Sigmoid colon (tissue), 4 donors: Measurements from ENCODE around the gene LYRM4.

Experiments used
- EP300 ChIP-seq, 4 donors: sonication (generic); formaldehyde crosslinking; IDR thresholded peaks; one replicate each; pipeline ENCODE4 v1.6.1; 2017; ENCODE audit warnings: antibody characterized with exemption in 4 of 4
- POLR2A ChIP-seq, 2 donors: fragments of 450-650 bp; IDR thresholded peaks; one replicate each; pipeline ENCODE4 v1.6.1; 2016; ENCODE audit warnings: antibody characterized with exemption in 2 of 2, mild to moderate bottlenecking in 2 of 2, moderate library complexity in 2 of 2
- TF ChIP-seq, protein P1 (sequence below), 4 experiments: fragments of 450-650 bp in 3 of 4; fragments of 200-600 bp in 1 of 4; IDR thresholded peaks; one replicate each; pipeline ENCODE4 v1.5.1; 2016 to 2019; ENCODE audit warnings: antibody characterized with exemption in 4 of 4, mild to moderate bottlenecking in 3 of 4, moderate library complexity in 2 of 4

DNA sequence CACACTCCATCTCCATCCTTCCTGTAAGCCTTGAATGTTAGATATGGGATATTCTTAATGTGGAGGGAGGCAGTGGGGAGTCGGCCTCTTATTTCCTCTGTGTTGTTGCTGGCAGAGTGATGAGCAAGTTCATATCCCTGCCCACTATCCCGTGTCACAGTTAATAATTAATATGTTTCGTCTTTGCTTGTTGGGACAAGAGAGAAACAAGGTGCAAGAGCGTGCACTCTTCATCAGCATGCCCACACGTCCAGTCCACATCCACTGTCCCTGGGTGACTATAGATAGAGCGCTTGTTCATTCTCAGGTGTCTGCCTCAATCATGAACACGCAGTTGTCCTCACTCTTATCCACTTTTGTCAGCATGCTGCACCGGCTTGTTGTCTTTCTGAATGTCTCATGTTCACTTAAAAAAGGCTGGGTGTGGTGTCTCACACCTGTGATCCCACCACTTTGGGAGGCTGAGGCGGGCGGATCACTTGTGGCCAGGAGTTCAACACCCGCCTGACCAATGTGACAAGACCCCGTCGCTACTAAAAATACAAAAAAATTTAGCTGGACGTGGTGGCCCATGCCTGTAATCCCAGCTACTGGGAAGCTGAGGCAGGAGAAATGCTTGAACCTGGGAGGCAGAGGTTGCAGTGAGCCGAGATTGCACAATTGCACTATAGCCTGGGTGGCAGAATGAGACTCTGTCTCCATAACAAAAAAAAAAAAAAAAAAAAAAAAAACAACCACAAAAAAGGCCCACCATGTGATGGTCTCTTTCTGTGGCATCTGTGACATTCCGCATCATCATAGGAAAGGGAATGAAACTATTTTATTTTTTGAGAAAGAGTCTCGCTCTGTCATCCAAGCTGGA, 141.4 kb downstream of the LYRM4 start:
- TF ChIP-seq, protein P1, sequence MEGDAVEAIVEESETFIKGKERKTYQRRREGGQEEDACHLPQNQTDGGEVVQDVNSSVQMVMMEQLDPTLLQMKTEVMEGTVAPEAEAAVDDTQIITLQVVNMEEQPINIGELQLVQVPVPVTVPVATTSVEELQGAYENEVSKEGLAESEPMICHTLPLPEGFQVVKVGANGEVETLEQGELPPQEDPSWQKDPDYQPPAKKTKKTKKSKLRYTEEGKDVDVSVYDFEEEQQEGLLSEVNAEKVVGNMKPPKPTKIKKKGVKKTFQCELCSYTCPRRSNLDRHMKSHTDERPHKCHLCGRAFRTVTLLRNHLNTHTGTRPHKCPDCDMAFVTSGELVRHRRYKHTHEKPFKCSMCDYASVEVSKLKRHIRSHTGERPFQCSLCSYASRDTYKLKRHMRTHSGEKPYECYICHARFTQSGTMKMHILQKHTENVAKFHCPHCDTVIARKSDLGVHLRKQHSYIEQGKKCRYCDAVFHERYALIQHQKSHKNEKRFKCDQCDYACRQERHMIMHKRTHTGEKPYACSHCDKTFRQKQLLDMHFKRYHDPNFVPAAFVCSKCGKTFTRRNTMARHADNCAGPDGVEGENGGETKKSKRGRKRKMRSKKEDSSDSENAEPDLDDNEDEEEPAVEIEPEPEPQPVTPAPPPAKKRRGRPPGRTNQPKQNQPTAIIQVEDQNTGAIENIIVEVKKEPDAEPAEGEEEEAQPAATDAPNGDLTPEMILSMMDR (IDR thresholded peaks at IDR 0.05) = no peak
- TF ChIP-seq EP300 (IDR thresholded peaks at IDR 0.05) = no peak
- no peak for TF ChIP-seq POLR2A (IDR thresholded peaks at IDR 0.05)
